T-cell (primary cell): Measurements from ENCODE around the gene FGGY. TPM values are rescaled to one million over a fixed set of nuclear protein-coding genes. Genes with fewer than 3 reads are reported as not detected.
A peak's percentile ranks its signal among the peaks of the same experiment; 100 is the strongest.

Source experiments
- ATAC-seq, 4 experiments: fragments of 200-7000 bp in 3 of 4; fragments of 150-1000 bp in 1 of 4; cut with Tn5 transposase; replicated peaks in 1 of 4; 1 replicate in 3 of 4; 2 replicates in 1 of 4; pipeline ENCODE4 v1.10.0; 2021; ENCODE audit warnings: moderate library complexity in 3 of 4, mild to moderate bottlenecking in 2 of 4, moderate number of reproducible peaks in 1 of 4
- CTCF ChIA-PET, 2 donors: fragments of 300-600 bp; sonication (Branson Sonifier 250); formaldehyde crosslinking; loops; one replicate each; lab custom pipeline; 2022; ENCODE audit warnings: antibody characterized with exemption in 2 of 2; lab: Charles Lee
- POLR2A ChIA-PET, 2 donors: fragments of 300-600 bp; sonication (Branson Sonifier 250); formaldehyde crosslinking; loops; one replicate each; lab custom pipeline; 2022; ENCODE audit warnings: antibody characterized with exemption in 2 of 2; lab: Charles Lee
- DNase-seq, 35 experiments: peaks; one replicate each; pipeline versions ENCODE4 v3.0.0 to v3.0.0-alpha.2; 2013 to 2023
- H3K27ac ChIP-seq: one replicate; pipeline ENCODE4 v1.5.1; 2013; ENCODE audit warnings: low read length
- H3K27me3 ChIP-seq, 2 experiments: replicated peaks in 1 of 2; 1 replicate in 1 of 2; 2 replicates in 1 of 2; pipeline versions ENCODE4 v1.6.1 to v1.7.0; 2013; ENCODE audit warnings: low read length in 1 of 2, mixed read lengths in 1 of 2; ENCODE audit not compliant: control insufficient read depth in 2 of 2, insufficient read depth in 2 of 2; ENCODE audit errors: extremely low read depth in 1 of 2
- H3K36me3 ChIP-seq, 2 donors: 1 replicate in 1 of 2; 2 replicates in 1 of 2; pipeline versions ENCODE4 v1.6.1 to v1.7.0; 2013; ENCODE audit warnings: low read length in 1 of 2; ENCODE audit not compliant: control insufficient read depth in 2 of 2, insufficient read depth in 1 of 2; ENCODE audit errors: extremely low read depth in 1 of 2
- H3K4me1 ChIP-seq, 2 experiments: 1 replicate in 1 of 2; 2 replicates in 1 of 2; pipeline versions ENCODE4 v1.6.1 to v1.7.0; 2013; ENCODE audit warnings: low read length in 2 of 2, mixed read lengths in 1 of 2; ENCODE audit not compliant: insufficient read depth in 2 of 2, control insufficient read depth in 1 of 2; ENCODE audit errors: extremely low read depth in 1 of 2
- H3K4me3 ChIP-seq, 2 donors: 1 replicate in 1 of 2; 2 replicates in 1 of 2; pipeline versions ENCODE4 v1.5.1 to v1.7.0; 2013; ENCODE audit warnings: mild to moderate bottlenecking in 2 of 2, low read length in 1 of 2, moderate library complexity in 1 of 2; ENCODE audit not compliant: control insufficient read depth in 1 of 2; ENCODE audit errors: extremely low read depth in 1 of 2
- H3K9me3 ChIP-seq: 2 replicates; pipeline ENCODE4 v1.7.0; 2013
- H3K27ac Mint-ChIP-seq, 2 donors: one replicate each; pipeline ENCODE4 v1.8.0; 2020 to 2021; ENCODE audit warnings: mild to moderate bottlenecking in 2 of 2, mixed read lengths in 2 of 2
- H3K27me3 Mint-ChIP-seq, 2 donors: one replicate each; pipeline ENCODE4 v1.8.0; 2021 to 2022; ENCODE audit warnings: mixed read lengths in 2 of 2
- H3K36me3 Mint-ChIP-seq: one replicate; pipeline ENCODE4 v1.8.0; 2021; ENCODE audit warnings: mixed read lengths
- H3K4me1 Mint-ChIP-seq, 3 donors: one replicate each; pipeline ENCODE4 v1.8.0; 2020 to 2022; ENCODE audit warnings: mixed read lengths in 3 of 3, mild to moderate bottlenecking in 1 of 3
- H3K4me3 Mint-ChIP-seq, 3 donors: one replicate each; pipeline ENCODE4 v1.8.0; 2020 to 2022; ENCODE audit warnings: mild to moderate bottlenecking in 3 of 3, mixed read lengths in 3 of 3, moderate library complexity in 3 of 3
- H3K9me3 Mint-ChIP-seq, 3 donors: one replicate each; pipeline ENCODE4 v1.8.0; 2020 to 2022; ENCODE audit warnings: mixed read lengths in 3 of 3
- WGBS: methylation state at CpG from one replicate; pipeline ENCODE4 v1.1.5; 2013; ENCODE audit warnings: missing lambda C conversion rate; ENCODE audit not compliant: insufficient coverage; 5-methylcytosine and 5-hydroxymethylcytosine counted together
- total RNA-seq, 35 experiments: library from RNA in 6 of 35; stranded (reverse) in 6 of 35; fragments of 120-200 nt in 1 of 35; gene quantifications; one replicate each; pipeline versions ENCODE4 v1.2.1 to v1.2.4 and lab custom pipeline; 2013 to 2026

FGGY gene
- total RNA-seq, 5 donors from 2014 or later (not counting 1 experiment from before 2014, with no cell fraction given) = 7.8 to 21.7 (median 12.6) TPM

DNA sequence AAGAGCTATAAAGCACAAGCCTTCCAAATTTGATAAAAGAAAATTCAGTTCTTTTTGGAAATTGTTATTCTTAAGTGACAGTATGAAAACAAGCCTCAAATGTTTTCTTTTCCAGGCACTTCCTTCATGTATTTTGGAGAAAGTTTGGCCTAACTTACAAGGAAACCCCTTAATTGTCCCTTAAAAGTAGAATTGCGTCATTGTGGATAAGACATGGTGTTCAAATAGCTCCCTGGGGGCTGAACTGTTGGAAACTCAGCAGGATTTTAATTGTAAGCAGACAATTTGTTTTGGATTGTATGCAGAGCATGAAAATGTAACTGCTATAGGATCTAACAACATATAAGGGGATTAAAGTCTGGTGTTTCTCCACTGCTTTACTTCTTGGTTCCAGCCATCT, 35.4 kb upstream of the FGGY start:
- CTCF ChIA-PET = no interaction called here
- Histone ChIP-seq H3K4me1 (no peaks in the 10 kb centered on the region), H3K36me3 (no peaks in the 10 kb centered on the region), H3K27ac (no peak overlapping the region), H3K27me3 (peaks cover 0 to 2% of the 10 kb centered on the region in 2 experiments), H3K4me3 (no peak overlapping the region), H3K9me3 (no peaks in the 10 kb centered on the region)
- no peak for DNase-seq
- Mint-ChIP-seq H3K27me3 (no peaks in the 10 kb centered on the region), H3K36me3 (no peaks in the 10 kb centered on the region), H3K9me3 (no peaks in the 10 kb centered on the region), H3K4me1 (no peaks in the 10 kb centered on the region), H3K27ac (no peak overlapping the region), H3K4me3 (no peak overlapping the region)
- WGBS = no CpG with 5 or more reads among the region's 1 CpG
- POLR2A ChIA-PET = no interaction called here
- no peak for ATAC-seq

DNA sequence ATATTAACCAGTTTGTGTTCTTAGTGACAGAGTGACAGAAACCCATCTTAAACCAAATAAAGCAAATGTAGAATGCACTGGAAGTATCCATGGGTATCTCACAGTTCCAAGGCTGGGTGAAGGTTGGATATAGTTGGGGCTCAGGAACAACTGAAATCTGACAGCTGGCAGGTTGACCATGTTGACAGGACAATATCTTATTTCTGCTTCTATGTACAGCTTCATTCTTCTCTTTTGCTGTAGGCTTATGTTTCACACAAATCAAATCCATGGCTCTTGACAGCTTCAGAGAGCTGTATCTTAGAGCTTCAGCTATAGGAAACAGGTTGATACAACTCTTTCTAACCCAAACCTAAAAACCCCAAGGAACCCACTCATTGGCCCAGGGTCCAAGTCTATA, 34.3 kb upstream of the FGGY start:
- Mint-ChIP-seq H3K4me3 (no peak overlapping the region), H3K36me3 (no peaks in the 10 kb centered on the region), H3K4me1 (no peaks in the 10 kb centered on the region), H3K9me3 (no peaks in the 10 kb centered on the region), H3K27me3 (peaks cover 0 to 3% of the 10 kb centered on the region in 2 donors), H3K27ac (no peak overlapping the region)
- Histone ChIP-seq H3K36me3 (no peaks in the 10 kb centered on the region), H3K27ac (no peak overlapping the region), H3K9me3 (no peaks in the 10 kb centered on the region), H3K27me3 (peaks cover 0 to 2% of the 10 kb centered on the region in 2 experiments), H3K4me1 (no peaks in the 10 kb centered on the region), H3K4me3 (no peak overlapping the region)
- POLR2A ChIA-PET = no interaction called here
- ATAC-seq (no peak), DNase-seq (no peak)
- CTCF ChIA-PET = no interaction called here

DNA sequence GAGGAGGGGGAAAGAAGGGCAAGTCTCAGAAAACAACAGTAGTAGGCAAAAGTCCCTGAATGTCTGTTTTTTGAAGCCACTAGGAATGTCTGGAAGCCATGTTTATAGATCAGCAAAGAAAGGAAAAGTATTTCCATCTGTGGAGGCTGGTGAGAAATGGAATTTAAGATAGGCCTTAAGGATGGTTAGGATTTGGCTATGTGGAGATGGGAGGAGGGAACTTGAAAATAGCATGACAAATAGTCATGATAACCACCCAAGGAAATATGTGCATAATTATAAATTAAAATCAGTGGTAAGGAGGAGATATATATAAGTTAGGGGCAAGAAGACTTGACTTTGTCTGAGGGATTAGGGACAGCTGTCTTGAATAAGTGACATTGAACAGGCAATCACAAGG, 33.8 kb upstream of the FGGY start:
- Histone ChIP-seq H3K4me3 (no peak overlapping the region), H3K27ac (no peak overlapping the region), H3K27me3 (peaks cover 0 to 2% of the 10 kb centered on the region in 2 experiments), H3K9me3 (no peaks in the 10 kb centered on the region), H3K36me3 (no peaks in the 10 kb centered on the region), H3K4me1 (no peaks in the 10 kb centered on the region)
- Mint-ChIP-seq H3K4me1 (no peaks in the 10 kb centered on the region), H3K27me3 (peaks cover 1 to 3% of the 10 kb centered on the region in 2 donors), H3K27ac (no peak overlapping the region), H3K4me3 (no peak overlapping the region), H3K36me3 (no peaks in the 10 kb centered on the region), H3K9me3 (no peaks in the 10 kb centered on the region)
- ChIA-PET CTCF (no interaction called here), POLR2A (no interaction called here)
- ATAC-seq (no peak), DNase-seq (no peak)

DNA sequence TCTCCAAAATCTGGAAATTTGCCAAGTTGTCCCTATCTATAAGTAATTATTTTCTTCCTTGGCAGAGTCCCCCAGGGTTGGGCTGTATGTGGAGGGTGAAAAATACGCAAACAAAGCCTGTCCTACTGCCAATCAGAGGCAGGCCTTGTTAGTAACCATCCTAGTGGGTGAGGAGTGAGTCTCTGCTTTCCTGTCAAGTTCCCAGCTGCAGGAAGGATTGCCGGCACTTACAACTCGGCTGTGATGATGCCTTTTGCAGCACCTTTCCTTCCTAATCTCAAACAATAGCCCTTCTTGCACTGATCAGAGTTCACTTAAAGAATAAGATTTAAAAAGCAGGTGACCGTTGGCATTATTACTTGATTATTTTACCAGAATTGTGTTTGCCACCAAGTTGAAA, 31.3 kb upstream of the FGGY start:
- Mint-ChIP-seq H3K4me1 (no peaks in the 10 kb centered on the region), H3K27ac (no peak overlapping the region), H3K27me3 (peaks cover 8 to 12% of the 10 kb centered on the region in 2 donors), H3K36me3 (no peaks in the 10 kb centered on the region), H3K4me3 (no peak overlapping the region), H3K9me3 (no peaks in the 10 kb centered on the region)
- no peak overlapping the region for H3K4me3 ChIP-seq
- no peaks in the 10 kb centered on the region for H3K9me3 ChIP-seq
- ChIA-PET CTCF (no interaction called here), POLR2A (no interaction called here)
- ATAC-seq = no peak
- no peaks in the 10 kb centered on the region for H3K4me1 ChIP-seq
- no CpG with 5 or more reads among the region's 4 CpGs for WGBS
- no peak for DNase-seq
- H3K27ac ChIP-seq = no peak overlapping the region
- H3K36me3 ChIP-seq = no peaks in the 10 kb centered on the region
- H3K27me3 ChIP-seq = peaks cover 0 to 5% of the 10 kb centered on the region in 2 experiments

DNA sequence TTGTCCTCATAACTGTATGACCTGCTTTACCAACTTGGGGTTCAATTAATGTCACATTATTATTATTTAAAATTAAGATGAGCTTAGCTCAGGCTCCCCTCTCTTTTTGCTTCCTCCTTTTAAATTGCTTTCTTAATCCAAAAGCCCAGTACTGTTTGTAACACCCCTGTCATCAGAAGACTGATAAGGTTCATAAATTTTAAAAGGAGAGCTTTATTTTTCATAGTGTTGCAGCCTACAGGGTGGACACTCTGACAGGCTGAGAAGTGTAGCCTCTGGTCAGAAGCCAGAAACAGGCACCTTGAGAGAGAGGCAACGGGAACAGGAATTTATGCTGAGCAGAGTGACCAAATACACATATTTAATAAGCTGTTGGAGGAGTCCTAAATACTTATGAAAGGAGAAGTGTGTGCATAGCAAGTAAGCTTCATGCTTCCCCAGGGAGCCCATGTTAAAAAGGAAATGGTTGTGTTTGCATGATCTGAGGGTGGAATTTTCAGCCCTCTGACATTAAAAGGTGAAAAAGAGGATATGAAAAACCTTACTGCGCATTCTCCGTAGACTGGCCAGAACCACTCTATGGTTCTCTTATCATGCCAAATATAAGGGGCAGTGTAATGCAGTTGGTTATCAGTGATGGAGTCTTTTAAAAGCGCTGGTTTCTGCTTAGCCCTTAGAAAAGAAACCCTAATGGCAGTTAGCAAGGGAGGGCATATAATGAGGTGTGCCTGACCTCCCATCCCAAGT, 30.5 kb upstream of the FGGY start:
- H3K27me3 Mint-ChIP-seq = peaks cover 12 to 18% of the 10 kb centered on the region in 2 donors
- Histone ChIP-seq H3K36me3 (no peaks in the 10 kb centered on the region), H3K27me3 (peaks cover 0 to 5% of the 10 kb centered on the region in 2 experiments), H3K4me3 (no peak overlapping the region), H3K27ac (no peak overlapping the region), H3K4me1 (no peaks in the 10 kb centered on the region), H3K9me3 (no peaks in the 10 kb centered on the region)
- DNase-seq (no peak), ATAC-seq (peak in 1 of 4 experiments; percentile 16)
- no peaks in the 10 kb centered on the region for H3K9me3 Mint-ChIP-seq
- no peaks in the 10 kb centered on the region for H3K4me1 Mint-ChIP-seq
- H3K36me3 Mint-ChIP-seq = no peaks in the 10 kb centered on the region
- no peak overlapping the region for H3K4me3 Mint-ChIP-seq
- WGBS = no CpG with 5 or more reads among the region's 4 CpGs
- ChIA-PET CTCF (no interaction called here), POLR2A (interaction anchor here in 1 of 2 donors (0.6 kb wide), 1 partner anchor 223 kb away, joined by 3 read pairs; no protein-coding TSS in a partner anchor)
- H3K27ac Mint-ChIP-seq = no peak overlapping the region

DNA sequence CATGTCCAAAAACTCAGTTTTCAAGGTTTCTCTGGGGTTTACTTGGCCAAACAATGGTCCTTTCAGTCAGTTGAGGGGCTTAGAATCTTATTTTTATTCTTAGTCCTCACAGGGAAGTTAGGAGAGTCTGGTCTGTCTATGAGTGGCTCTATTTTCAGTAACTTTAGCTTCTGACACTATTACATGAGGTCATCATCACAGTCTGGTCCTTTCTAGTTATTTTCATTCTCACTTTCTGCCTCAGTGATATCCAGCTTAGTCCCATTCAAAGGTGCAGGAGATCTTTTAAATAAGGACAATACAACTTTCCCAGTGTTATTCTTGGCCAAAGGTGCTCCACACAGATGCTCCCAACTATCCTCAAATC, 30.0 kb upstream of the FGGY start:
- Histone ChIP-seq H3K9me3 (no peaks in the 10 kb centered on the region), H3K4me1 (no peaks in the 10 kb centered on the region), H3K27ac (no peak overlapping the region), H3K36me3 (no peaks in the 10 kb centered on the region), H3K4me3 (no peak overlapping the region), H3K27me3 (peaks cover 0 to 5% of the 10 kb centered on the region in 2 experiments)
- DNase-seq = no peak
- peaks cover 12 to 18% of the 10 kb centered on the region in 2 donors for H3K27me3 Mint-ChIP-seq
- H3K4me3 Mint-ChIP-seq = no peak overlapping the region
- H3K36me3 Mint-ChIP-seq = no peaks in the 10 kb centered on the region
- H3K27ac Mint-ChIP-seq = no peak overlapping the region
- ChIA-PET POLR2A (no interaction called here), CTCF (no interaction called here)
- ATAC-seq = no peak
- H3K4me1 Mint-ChIP-seq = no peaks in the 10 kb centered on the region
- H3K9me3 Mint-ChIP-seq = no peaks in the 10 kb centered on the region
